ENCODE data around the gene LRIG3. TPM values are rescaled to one million over a fixed set of nuclear protein-coding genes. Genes with fewer than 3 reads are reported as not detected.

LRIG3 gene
- total RNA-seq, 6 experiments from 2014 or later = 6.1 to 11.0 (median 6.8) TPM

- no peaks in the 10 kb centered on the region; the same call in 1 of the 2 replicates for H3K27me3 Mint-ChIP-seq (ENCODE audit: insufficient read depth)
- DNase-seq = no peak
- no peak overlapping the region for H3K4me3 Mint-ChIP-seq
- no peak for TF ChIP-seq CTCF (IDR thresholded peaks at IDR 0.05)
- H3K9me3 Mint-ChIP-seq = no peaks in the 10 kb centered on the region
- H3K27ac Mint-ChIP-seq = no peak overlapping the region
- peaks cover 19% of the 10 kb centered on the region for H3K4me1 Mint-ChIP-seq (ENCODE audit: low read depth)
- no peaks in the 10 kb centered on the region for H3K36me3 Mint-ChIP-seq (ENCODE audit: low read depth)
Observed at GRCh38 chr12:58965568-58965967, 45.3 kb upstream of the LRIG3 start.

- no peaks in the 10 kb centered on the region for H3K9me3 Mint-ChIP-seq
- no peak overlapping the region for H3K4me3 Mint-ChIP-seq
- no peaks in the 10 kb centered on the region; the same call in 1 of the 2 replicates for H3K27me3 Mint-ChIP-seq (ENCODE audit: insufficient read depth)
- H3K4me1 Mint-ChIP-seq (ENCODE audit: low read depth) = peaks cover 19% of the 10 kb centered on the region
- H3K36me3 Mint-ChIP-seq (ENCODE audit: low read depth) = no peaks in the 10 kb centered on the region
- no peak overlapping the region for H3K27ac Mint-ChIP-seq
- no peak for DNase-seq
- TF ChIP-seq CTCF (IDR thresholded peaks at IDR 0.05) = no peak
Observed at GRCh38 chr12:58963844-58964243, 43.5 kb upstream of the LRIG3 start.

GRCh38 chr12:58961906-58962305 is 41.6 kb upstream of the LRIG3 start:
- no peak overlapping the region for H3K4me3 Mint-ChIP-seq
- H3K9me3 Mint-ChIP-seq = no peaks in the 10 kb centered on the region
- TF ChIP-seq CTCF (IDR thresholded peaks at IDR 0.05) = no peak
- DNase-seq = no peak
- peaks cover 10% of the 10 kb centered on the region for H3K4me1 Mint-ChIP-seq (ENCODE audit: low read depth)
- H3K36me3 Mint-ChIP-seq (ENCODE audit: low read depth) = no peaks in the 10 kb centered on the region
- H3K27me3 Mint-ChIP-seq (ENCODE audit: insufficient read depth) = no peaks in the 10 kb centered on the region; the same call in 1 of the 2 replicates
- no peak overlapping the region for H3K27ac Mint-ChIP-seq

GRCh38 chr12:58961166-58961565 is 40.9 kb upstream of the LRIG3 start:
- H3K36me3 Mint-ChIP-seq (ENCODE audit: low read depth) = no peaks in the 10 kb centered on the region
- no peak for DNase-seq

GRCh38 chr12:58959639-58960300 is 39.5 kb upstream of the LRIG3 start:
- H3K27me3 Mint-ChIP-seq (ENCODE audit: insufficient read depth) = no peaks in the 10 kb centered on the region; the same call in 1 of the 2 replicates
- DNase-seq = no peak
- TF ChIP-seq CTCF (IDR thresholded peaks at IDR 0.05) = no peak
- H3K9me3 Mint-ChIP-seq = no peaks in the 10 kb centered on the region
- H3K4me3 Mint-ChIP-seq = no peak overlapping the region
- no peaks in the 10 kb centered on the region for H3K36me3 Mint-ChIP-seq (ENCODE audit: low read depth)
- H3K27ac Mint-ChIP-seq = no peak overlapping the region
- peaks cover 5% of the 10 kb centered on the region; the same call in 1 of the 2 replicates for H3K4me1 Mint-ChIP-seq (ENCODE audit: low read depth)

More at GRCh38 chr12:58961166-58961565, 40.9 kb upstream of the LRIG3 start:
- H3K4me3 Mint-ChIP-seq = no peak overlapping the region
- peaks cover 5% of the 10 kb centered on the region; the same call in 1 of the 2 replicates for H3K4me1 Mint-ChIP-seq (ENCODE audit: low read depth)
- H3K9me3 Mint-ChIP-seq = no peaks in the 10 kb centered on the region
- no peaks in the 10 kb centered on the region; the same call in 1 of the 2 replicates for H3K27me3 Mint-ChIP-seq (ENCODE audit: insufficient read depth)
- TF ChIP-seq CTCF (IDR thresholded peaks at IDR 0.05) = no peak
- no peak overlapping the region for H3K27ac Mint-ChIP-seq

All from HFFc6 (cell line).